G401 (cell line): Measurements from ENCODE around the gene SLC7A7. TPM values are rescaled to one million over a fixed set of nuclear protein-coding genes. Genes with fewer than 3 reads are reported as not detected.
"Not testable (repeated sequence)": the region's sequence is repeated elsewhere in the genome, so short reads cannot be mapped to it uniquely, and the experiment has no call there.

Experiments
- DNase-seq: peaks from one replicate; pipeline ENCODE4 v3.0.0-alpha.2; 2015; ENCODE audit warnings: low spot score
- in situ Hi-C: cut with HindIII; loops from 2 replicates; pipeline ENCODE4 v1.10.0; 2016; ENCODE audit warnings: low sequenced_read_pairs, mixed read lengths
- total RNA-seq: library from RNA; depleted of rRNA; stranded (reverse); fragments of >200 nt; shearing (Covaris generic); gene quantifications from 2 replicates; pipeline ENCODE4 v1.2.3, GENCODE V29; 2014

SLC7A7 gene
- total RNA-seq, 1 experiment from 2014 or later: 28.1 TPM

GRCh38 chr14:22845103-22845394 is 29.8 kb upstream of the SLC7A7 start:
- in situ Hi-C loops: no loop called here

GRCh38 chr14:22844221-22845102 is 29.2 kb upstream of the SLC7A7 start:
- in situ Hi-C loops: no loop called here
- no peak for DNase-seq

More at GRCh38 chr14:22845103-22845394, 29.8 kb upstream of the SLC7A7 start:
- DNase-seq: no peak

- no peak for DNase-seq
- in situ Hi-C loops: no loop called here
Observed at GRCh38 chr14:22843123-22843925, 28.1 kb upstream of the SLC7A7 start.

GRCh38 chr14:22842211-22843122 is 27.2 kb upstream of the SLC7A7 start:
- in situ Hi-C loops: no loop called here
- no peak for DNase-seq

DNA sequence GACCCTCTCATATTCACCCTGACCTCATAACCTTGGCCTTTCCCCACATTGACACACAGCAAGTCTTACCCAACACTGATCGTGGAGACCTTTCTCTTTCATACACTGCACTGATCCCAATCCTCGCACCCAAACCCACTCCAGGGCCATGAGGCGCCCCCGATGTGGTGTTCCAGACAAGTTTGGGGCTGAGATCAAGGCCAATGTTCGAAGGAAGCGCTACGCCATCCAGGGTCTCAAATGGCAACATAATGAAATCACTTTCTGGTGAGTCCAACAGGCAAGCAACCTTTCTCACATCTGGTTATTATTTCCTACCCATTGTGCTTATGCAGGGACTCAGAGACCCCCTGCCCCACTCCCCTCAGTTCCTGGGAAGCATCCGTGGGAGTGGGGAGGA is 26.5 kb upstream of the SLC7A7 start:
- in situ Hi-C loops: no loop called here
- DNase-seq: no peak

DNA sequence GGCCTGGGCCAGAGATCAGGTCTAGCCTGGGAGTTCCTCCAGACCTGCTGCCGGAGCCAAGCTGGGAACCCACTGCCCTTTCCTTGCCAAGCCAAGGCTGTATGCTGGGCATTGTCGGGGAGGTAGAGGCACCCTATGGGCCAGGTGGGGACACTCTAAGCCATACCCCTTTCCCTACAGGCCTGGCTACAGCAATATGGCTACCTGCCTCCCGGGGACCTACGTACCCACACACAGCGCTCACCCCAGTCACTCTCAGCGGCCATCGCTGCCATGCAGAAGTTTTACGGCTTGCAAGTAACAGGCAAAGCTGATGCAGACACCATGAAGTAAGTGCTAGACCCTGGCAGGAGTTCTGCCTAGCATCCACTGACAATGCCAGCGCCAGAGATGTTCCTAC is 26.1 kb upstream of the SLC7A7 start:
- in situ Hi-C loops: no loop called here
- no peak for DNase-seq

DNA sequence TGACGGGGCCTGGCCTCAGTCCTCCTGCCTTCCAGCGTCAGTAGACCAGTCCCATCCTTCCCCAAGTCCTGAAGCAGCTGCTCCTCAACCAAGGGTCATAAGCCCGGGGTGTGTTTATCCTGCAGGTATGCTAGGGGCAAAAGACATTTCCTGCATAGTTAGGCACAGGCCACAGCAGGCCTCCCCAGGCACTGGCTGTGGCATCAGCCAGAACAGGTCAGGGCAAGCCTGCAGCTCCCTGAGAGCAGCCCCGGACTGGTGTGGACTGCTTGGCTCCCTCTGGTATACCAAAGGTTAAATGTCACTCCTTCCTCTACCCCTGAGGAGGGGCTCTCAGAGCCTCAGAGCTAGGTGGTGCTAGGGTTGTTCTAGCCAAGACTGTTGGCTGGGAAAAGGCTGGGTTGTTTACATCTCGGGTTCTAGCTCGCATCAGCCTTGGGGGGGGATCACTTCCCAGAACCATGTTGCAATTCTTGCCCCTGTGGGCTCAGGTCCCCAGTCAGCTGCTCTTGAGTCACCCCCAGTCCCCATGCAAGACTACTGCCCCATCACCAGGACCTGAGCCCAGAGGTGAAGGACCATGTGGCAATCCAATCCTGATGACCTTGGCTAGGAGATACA is 24.0 kb upstream of the SLC7A7 start:
- in situ Hi-C loops: no loop called here
- no peak for DNase-seq

DNA sequence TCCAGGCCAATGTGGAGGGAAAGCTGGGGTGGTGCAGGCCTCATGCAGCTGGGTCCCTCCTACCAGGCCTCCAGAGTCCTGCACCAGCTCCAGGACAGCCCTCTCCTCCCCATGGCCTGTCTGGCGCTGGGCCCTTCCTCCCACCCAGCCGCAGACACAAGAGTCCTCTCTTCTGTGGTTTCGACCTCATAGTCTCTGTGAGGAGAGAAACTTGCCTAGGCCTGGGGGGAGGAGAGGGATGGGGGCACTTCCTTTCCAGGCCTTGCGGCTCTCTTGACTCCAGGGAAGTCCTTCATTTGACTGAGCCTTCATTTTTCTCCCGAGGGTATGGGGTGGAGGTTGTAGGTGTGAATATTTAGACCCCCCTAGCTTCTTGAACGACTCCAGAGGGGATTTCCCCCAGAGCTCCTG is 23.4 kb upstream of the SLC7A7 start:
- DNase-seq: no peak
- in situ Hi-C loops: no loop called here

DNA sequence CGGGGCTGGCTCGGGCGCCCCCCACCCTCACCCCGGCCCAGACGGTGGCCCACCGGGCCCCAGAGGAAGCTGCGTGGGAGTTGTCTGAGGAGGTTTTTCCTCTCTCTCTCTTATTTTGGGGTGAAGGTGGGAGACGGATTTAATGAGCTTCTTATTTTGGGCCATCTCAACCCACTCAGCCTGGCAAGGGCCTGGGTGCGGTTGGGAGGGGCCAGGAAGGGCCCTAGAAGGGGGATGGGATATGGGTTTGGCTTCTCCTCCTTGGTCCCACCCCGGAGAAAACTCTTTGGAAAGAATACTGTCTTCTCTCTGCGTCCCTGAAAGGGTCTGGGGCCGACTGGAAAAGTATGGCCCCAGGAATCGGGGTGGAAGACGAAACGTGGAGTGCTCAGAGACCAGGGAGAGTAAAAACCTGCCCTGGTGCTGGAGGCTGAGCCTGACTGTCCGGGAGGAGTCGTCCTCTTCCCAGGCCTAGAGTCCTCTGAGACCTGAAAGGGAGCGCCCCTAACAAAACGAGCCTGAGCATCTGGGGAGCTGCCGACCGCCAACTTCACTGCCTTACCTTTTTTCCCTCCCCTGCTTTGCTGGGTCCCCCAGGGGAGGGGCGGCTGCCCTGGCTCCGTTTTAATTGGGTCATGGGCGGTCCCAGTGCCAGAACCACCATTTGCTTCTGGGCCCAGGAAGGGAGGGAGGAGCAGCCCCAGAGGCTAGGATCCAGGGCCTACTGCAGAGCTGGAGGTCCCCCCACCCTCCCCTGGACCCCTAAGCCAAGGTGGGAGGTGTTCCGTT is 22.7 kb upstream of the SLC7A7 start:
- in situ Hi-C loops: no loop called here
- no peak for DNase-seq

GRCh38 chr14:22837114-22837749 is 22.0 kb upstream of the SLC7A7 start:
- DNase-seq: no peak
- in situ Hi-C loops: no loop called here

DNA sequence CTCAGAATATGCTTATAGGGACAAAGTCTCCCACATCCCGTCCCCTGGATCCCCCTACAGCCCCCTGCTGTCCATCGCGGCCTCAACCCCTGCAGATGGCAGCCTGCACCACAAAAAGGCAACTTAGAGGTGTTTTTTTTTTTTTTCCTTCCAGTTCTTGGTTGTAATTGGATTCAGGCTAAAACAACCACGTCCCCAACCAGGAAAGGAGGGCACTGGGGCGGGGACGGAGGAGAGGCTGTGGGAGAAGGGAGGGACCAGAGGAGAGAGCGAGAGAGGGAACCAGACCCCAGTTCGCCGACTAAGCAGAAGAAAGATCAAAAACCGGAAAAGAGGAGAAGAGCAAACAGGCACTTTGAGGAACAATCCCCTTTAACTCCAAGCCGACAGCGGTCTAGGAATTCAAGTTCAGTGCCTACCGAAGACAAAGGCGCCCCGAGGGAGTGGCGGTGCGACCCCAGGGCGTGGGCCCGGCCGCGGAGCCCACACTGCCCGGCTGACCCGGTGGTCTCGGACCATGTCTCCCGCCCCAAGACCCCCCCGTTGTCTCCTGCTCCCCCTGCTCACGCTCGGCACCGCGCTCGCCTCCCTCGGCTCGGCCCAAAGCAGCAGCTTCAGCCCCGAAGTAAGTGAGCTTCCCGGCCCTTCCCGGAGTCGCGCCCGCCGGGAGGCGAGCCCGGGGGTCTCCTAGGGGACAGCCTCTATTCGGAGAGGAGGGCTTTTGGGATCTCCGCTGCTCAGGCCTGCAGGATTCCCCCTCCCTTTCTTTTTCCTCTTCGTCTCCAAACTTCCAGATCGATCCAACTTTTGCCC is 21.3 kb upstream of the SLC7A7 start, which contains the start of gene MMP14:
MMP14 (plus strand) TSS at position 285 of the 813 bp plus-strand sequence; CDS start at position 518, 233 bp downstream.
- peak; percentile 63 for DNase-seq
- in situ Hi-C loops: no loop called here

DNA sequence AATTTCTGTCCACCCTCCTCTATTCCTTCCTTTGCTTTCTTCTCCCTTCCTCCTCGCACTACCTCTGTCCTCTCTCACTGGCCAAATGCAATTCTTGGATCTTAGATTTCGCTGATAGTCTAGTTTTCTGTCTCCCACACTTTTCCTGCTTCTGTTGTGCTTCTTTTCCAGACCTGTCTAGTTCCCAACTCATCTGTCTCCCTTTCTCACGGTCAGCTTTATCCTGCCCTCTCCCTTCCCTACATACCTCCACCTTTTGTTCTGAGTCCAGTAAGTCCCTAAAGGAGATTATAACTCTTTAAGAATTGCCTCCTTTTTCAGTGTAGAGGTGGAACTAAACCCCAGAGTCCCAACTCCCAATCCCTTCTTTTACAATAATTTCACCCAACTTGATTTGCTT is 20.3 kb upstream of the SLC7A7 start:
- no peak for DNase-seq
- in situ Hi-C loops: no loop called here

DNA sequence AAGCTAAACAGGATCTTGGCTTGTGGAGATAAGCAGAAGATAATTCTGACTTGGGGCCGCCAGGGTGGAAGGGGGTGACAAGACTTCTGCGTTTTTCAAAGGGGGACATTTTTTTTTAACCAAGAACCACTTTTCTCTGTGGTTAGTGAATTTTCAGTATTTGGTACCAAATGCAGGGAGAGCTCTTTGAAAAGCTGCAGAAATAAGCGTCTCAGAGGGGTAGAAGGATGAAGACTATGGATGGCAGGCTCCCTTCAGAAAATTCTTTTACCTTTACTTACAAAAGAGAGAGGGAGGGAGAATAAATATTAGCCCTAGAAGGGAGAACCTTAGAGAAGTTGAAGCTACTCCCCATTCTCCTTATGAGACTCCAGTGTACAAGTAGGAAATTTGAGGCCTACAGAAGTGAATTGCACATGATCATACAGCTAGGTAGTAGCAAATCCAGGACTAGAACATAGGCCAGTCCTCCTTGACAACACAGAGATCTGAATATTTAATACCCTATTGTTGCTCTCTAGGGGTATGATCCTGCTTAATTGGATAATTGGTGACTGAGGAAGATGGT is 15.3 kb upstream of the SLC7A7 start:
- in situ Hi-C loops: no loop called here
- no peak for DNase-seq

GRCh38 chr14:22829661-22830442 is 14.6 kb upstream of the SLC7A7 start, which contains the start of gene MRPL52:
MRPL52 (plus strand) TSS chr14:22829887; CDS start chr14:22829913, 26 bp downstream.
- peak; percentile 94 for DNase-seq
- in situ Hi-C loops: no loop called here

- DNase-seq, in situ Hi-C loops: not testable (repeated sequence)
Observed at GRCh38 chr14:22829076-22829660, 13.9 kb upstream of the SLC7A7 start.
